HCT116 (cell line): ENCODE measurements around the gene SND1.

ENCODE experiments used
- CEBPB ChIP-seq: IDR thresholded peaks from 2 replicates; pipeline ENCODE4 v1.6.1; 2012; ENCODE audit warnings: low read depth
- ELF1 ChIP-seq: IDR thresholded peaks from 2 replicates; pipeline ENCODE4 v1.6.1; 2012; ENCODE audit warnings: low read depth, borderline replicate concordance
- POLR2A ChIP-seq: IDR thresholded peaks from 2 replicates; pipeline ENCODE4 v1.7.0; 2011; ENCODE audit warnings: borderline replicate concordance; ENCODE audit not compliant: insufficient read depth, insufficient read length; ENCODE audit errors: extremely low read depth
- RAD21 ChIP-seq: IDR thresholded peaks from 2 replicates; pipeline ENCODE4 v1.6.1; 2012; ENCODE audit warnings: low read depth, mild to moderate bottlenecking
- TCF7L2 ChIP-seq: IDR thresholded peaks from 2 replicates; pipeline ENCODE4 v1.7.0; 2011; ENCODE audit warnings: borderline replicate concordance, inconsistent platforms; ENCODE audit not compliant: insufficient read depth, insufficient read length; ENCODE audit errors: extremely low read depth
- ZNF274 ChIP-seq: fragments of 200-500 bp; sonication (Bioruptor generic); IDR thresholded peaks from 2 replicates; pipeline ENCODE4 v1.6.1; 2014; ENCODE audit warnings: mild to moderate bottlenecking, low read depth, low read length, inconsistent platforms
- TF ChIP-seq, protein P1 (sequence below), 3 experiments: fragments of 200-600 bp in 1 of 3; sonication (generic) in 1 of 3; IDR thresholded peaks in 2 of 3; conservative IDR thresholded peaks in 1 of 3; 2 replicates each; pipeline ENCODE4 v1.5.1; 2012 to 2017; ENCODE audit warnings: low read depth in 2 of 3, low read length in 2 of 3, antibody characterized with exemption in 1 of 3, borderline replicate concordance in 1 of 3, control low read depth in 1 of 3, mild to moderate bottlenecking in 1 of 3, mixed read lengths in 1 of 3, mixed run types in 1 of 3, moderate library complexity in 1 of 3; ENCODE audit not compliant: insufficient read depth in 1 of 3

DNA sequence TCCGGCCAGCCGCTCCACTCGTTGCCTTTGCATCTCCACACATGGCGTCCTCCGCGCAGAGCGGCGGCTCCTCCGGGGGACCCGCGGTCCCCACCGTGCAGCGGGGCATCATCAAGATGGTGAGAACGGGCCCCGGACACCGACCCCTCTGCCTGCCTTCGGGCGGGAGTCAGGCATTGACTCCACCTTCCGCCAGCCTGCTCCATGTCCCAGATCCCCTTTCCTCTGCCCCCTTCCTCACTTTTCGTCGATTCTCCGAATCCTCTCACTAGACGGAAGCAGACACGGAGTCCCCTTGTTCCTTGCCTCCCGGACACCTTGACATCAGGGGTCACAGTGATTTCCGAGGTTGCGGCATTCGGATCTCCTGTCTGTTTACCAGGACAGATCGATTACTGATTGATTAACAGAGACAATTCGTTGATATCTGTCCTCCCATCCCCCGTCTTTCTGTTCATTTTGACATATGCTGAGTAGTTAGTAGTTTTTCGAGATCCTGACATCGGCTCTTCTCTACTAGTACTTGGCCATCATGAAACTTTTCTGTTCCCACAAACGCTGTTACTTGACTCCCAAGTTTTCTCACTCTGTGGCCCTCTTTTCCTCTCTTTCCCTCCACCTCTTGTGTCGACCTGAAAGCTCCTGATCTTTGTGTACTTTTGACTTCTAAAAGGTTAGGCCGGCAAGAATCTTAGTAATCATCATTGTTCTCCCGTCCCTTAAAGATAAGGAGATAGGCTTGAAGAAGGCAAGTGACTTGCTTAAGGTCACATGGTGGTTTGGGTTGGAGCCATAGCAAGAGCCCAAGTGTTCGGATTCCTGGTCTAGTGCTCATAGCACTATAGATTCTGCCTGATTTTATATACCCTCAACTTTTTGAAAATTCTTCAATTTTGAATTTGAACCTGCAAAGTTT lies 597 bp downstream of the SND1 start:
- TF ChIP-seq, protein P1, sequence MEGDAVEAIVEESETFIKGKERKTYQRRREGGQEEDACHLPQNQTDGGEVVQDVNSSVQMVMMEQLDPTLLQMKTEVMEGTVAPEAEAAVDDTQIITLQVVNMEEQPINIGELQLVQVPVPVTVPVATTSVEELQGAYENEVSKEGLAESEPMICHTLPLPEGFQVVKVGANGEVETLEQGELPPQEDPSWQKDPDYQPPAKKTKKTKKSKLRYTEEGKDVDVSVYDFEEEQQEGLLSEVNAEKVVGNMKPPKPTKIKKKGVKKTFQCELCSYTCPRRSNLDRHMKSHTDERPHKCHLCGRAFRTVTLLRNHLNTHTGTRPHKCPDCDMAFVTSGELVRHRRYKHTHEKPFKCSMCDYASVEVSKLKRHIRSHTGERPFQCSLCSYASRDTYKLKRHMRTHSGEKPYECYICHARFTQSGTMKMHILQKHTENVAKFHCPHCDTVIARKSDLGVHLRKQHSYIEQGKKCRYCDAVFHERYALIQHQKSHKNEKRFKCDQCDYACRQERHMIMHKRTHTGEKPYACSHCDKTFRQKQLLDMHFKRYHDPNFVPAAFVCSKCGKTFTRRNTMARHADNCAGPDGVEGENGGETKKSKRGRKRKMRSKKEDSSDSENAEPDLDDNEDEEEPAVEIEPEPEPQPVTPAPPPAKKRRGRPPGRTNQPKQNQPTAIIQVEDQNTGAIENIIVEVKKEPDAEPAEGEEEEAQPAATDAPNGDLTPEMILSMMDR (IDR thresholded peaks at IDR 0.05 in 2 of 3, conservative IDR thresholded peaks at IDR 0.05 in 1 of 3; ENCODE audit: borderline replicate concordance in 1 of 3, insufficient read depth in 1 of 3, low read depth in 2 of 3, low read length in 2 of 3): no peak
- no peak for TF ChIP-seq ZNF274
- no peak for TF ChIP-seq POLR2A
- no peak for TF ChIP-seq ELF1
- TF ChIP-seq TCF7L2: no peak
- no peak for TF ChIP-seq RAD21
- no peak for TF ChIP-seq CEBPB
